T-cell (primary cell): Measurements from ENCODE around the gene RFTN1. TPM values are rescaled to one million over a fixed set of nuclear protein-coding genes. Genes with fewer than 3 reads are reported as not detected.

Source experiments
- ATAC-seq, 4 experiments: fragments of 200-7000 bp in 3 of 4; fragments of 150-1000 bp in 1 of 4; cut with Tn5 transposase; replicated peaks in 1 of 4; 1 replicate in 3 of 4; 2 replicates in 1 of 4; pipeline ENCODE4 v1.10.0; 2021; ENCODE audit warnings: moderate library complexity in 3 of 4, mild to moderate bottlenecking in 2 of 4, moderate number of reproducible peaks in 1 of 4
- CTCF ChIA-PET, 2 donors: fragments of 300-600 bp; sonication (Branson Sonifier 250); formaldehyde crosslinking; loops; one replicate each; lab custom pipeline; 2022; ENCODE audit warnings: antibody characterized with exemption in 2 of 2; lab: Charles Lee
- POLR2A ChIA-PET, 2 donors: fragments of 300-600 bp; sonication (Branson Sonifier 250); formaldehyde crosslinking; loops; one replicate each; lab custom pipeline; 2022; ENCODE audit warnings: antibody characterized with exemption in 2 of 2; lab: Charles Lee
- DNase-seq, 35 experiments: peaks; one replicate each; pipeline versions ENCODE4 v3.0.0 to v3.0.0-alpha.2; 2013 to 2023
- H3K27ac ChIP-seq: one replicate; pipeline ENCODE4 v1.5.1; 2013; ENCODE audit warnings: low read length
- H3K27me3 ChIP-seq, 2 experiments: replicated peaks in 1 of 2; 1 replicate in 1 of 2; 2 replicates in 1 of 2; pipeline versions ENCODE4 v1.6.1 to v1.7.0; 2013; ENCODE audit warnings: low read length in 1 of 2, mixed read lengths in 1 of 2; ENCODE audit not compliant: control insufficient read depth in 2 of 2, insufficient read depth in 2 of 2; ENCODE audit errors: extremely low read depth in 1 of 2
- H3K36me3 ChIP-seq, 2 donors: 1 replicate in 1 of 2; 2 replicates in 1 of 2; pipeline versions ENCODE4 v1.6.1 to v1.7.0; 2013; ENCODE audit warnings: low read length in 1 of 2; ENCODE audit not compliant: control insufficient read depth in 2 of 2, insufficient read depth in 1 of 2; ENCODE audit errors: extremely low read depth in 1 of 2
- H3K4me1 ChIP-seq, 2 experiments: 1 replicate in 1 of 2; 2 replicates in 1 of 2; pipeline versions ENCODE4 v1.6.1 to v1.7.0; 2013; ENCODE audit warnings: low read length in 2 of 2, mixed read lengths in 1 of 2; ENCODE audit not compliant: insufficient read depth in 2 of 2, control insufficient read depth in 1 of 2; ENCODE audit errors: extremely low read depth in 1 of 2
- H3K4me3 ChIP-seq, 2 donors: 1 replicate in 1 of 2; 2 replicates in 1 of 2; pipeline versions ENCODE4 v1.5.1 to v1.7.0; 2013; ENCODE audit warnings: mild to moderate bottlenecking in 2 of 2, low read length in 1 of 2, moderate library complexity in 1 of 2; ENCODE audit not compliant: control insufficient read depth in 1 of 2; ENCODE audit errors: extremely low read depth in 1 of 2
- H3K9me3 ChIP-seq: 2 replicates; pipeline ENCODE4 v1.7.0; 2013
- H3K27ac Mint-ChIP-seq, 2 donors: one replicate each; pipeline ENCODE4 v1.8.0; 2020 to 2021; ENCODE audit warnings: mild to moderate bottlenecking in 2 of 2, mixed read lengths in 2 of 2
- H3K27me3 Mint-ChIP-seq, 2 donors: one replicate each; pipeline ENCODE4 v1.8.0; 2021 to 2022; ENCODE audit warnings: mixed read lengths in 2 of 2
- H3K36me3 Mint-ChIP-seq: one replicate; pipeline ENCODE4 v1.8.0; 2021; ENCODE audit warnings: mixed read lengths
- H3K4me1 Mint-ChIP-seq, 3 donors: one replicate each; pipeline ENCODE4 v1.8.0; 2020 to 2022; ENCODE audit warnings: mixed read lengths in 3 of 3, mild to moderate bottlenecking in 1 of 3
- H3K4me3 Mint-ChIP-seq, 3 donors: one replicate each; pipeline ENCODE4 v1.8.0; 2020 to 2022; ENCODE audit warnings: mild to moderate bottlenecking in 3 of 3, mixed read lengths in 3 of 3, moderate library complexity in 3 of 3
- H3K9me3 Mint-ChIP-seq, 3 donors: one replicate each; pipeline ENCODE4 v1.8.0; 2020 to 2022; ENCODE audit warnings: mixed read lengths in 3 of 3
- WGBS: methylation state at CpG from one replicate; pipeline ENCODE4 v1.1.5; 2013; ENCODE audit warnings: missing lambda C conversion rate; ENCODE audit not compliant: insufficient coverage; 5-methylcytosine and 5-hydroxymethylcytosine counted together
- total RNA-seq, 35 experiments: library from RNA in 6 of 35; stranded (reverse) in 6 of 35; fragments of 120-200 nt in 1 of 35; gene quantifications; one replicate each; pipeline versions ENCODE4 v1.2.1 to v1.2.4 and lab custom pipeline; 2013 to 2026

RFTN1 gene
- total RNA-seq, 5 donors from 2014 or later (not counting 1 experiment from before 2014, with no cell fraction given) = 55.5 to 73.4 (median 70.7) TPM

- 50% methylated on average over 1 of the region's 2 CpGs for WGBS
- H3K36me3 Mint-ChIP-seq = peaks cover 70% of the 10 kb centered on the region
These were observed 209.2 kb downstream of the RFTN1 start for GRCh38 chr3:16304061-16305010.

GRCh38 chr3:16303037-16303575 is 210.4 kb downstream of the RFTN1 start:
- Histone ChIP-seq H3K4me3 (peak overlapping the region; percentile 35 to 71), H3K4me1 (peaks cover 75 to 95% of the 10 kb centered on the region in 2 experiments), H3K36me3 (peaks cover 0 to 72% of the 10 kb centered on the region in 2 donors), H3K27ac (peak overlapping the region; percentile 77), H3K27me3 (no peaks in the 10 kb centered on the region), H3K9me3 (no peaks in the 10 kb centered on the region)
- H3K27ac Mint-ChIP-seq = peak overlapping the region; percentile 98 to 99
- CTCF ChIA-PET = interaction anchor here (0.6 to 5.0 kb wide), 7 partner anchors 8 to 38 kb away, joined by 3 to 49 read pairs (median 3); partner anchors contain the start of gene OXNAD1 (in 1 of the 2)
- H3K4me3 Mint-ChIP-seq = peak overlapping the region; percentile 85 to 88 (median 88)
- POLR2A ChIA-PET = interaction anchor here (0.9 to 4.5 kb wide), 5 partner anchors 9 to 16 kb away, joined by 3 to 21 read pairs (median 4); no protein-coding TSS in a partner anchor
- H3K4me1 Mint-ChIP-seq = peaks cover 97 to 98% (median 97%) of the 10 kb centered on the region in 3 donors
- H3K36me3 Mint-ChIP-seq = peaks cover 72% of the 10 kb centered on the region
- 33% methylated on average over 1 of the region's 2 CpGs for WGBS
- no peaks in the 10 kb centered on the region for H3K27me3 Mint-ChIP-seq
- DNase-seq (no peak), ATAC-seq (no peak)
- no peaks in the 10 kb centered on the region for H3K9me3 Mint-ChIP-seq

More at GRCh38 chr3:16304061-16305010, 209.2 kb downstream of the RFTN1 start:
- peak overlapping the region; percentile 44 to 88 (median 62) for H3K4me3 Mint-ChIP-seq
- ChIA-PET POLR2A (interaction anchor here (0.6 to 4.5 kb wide), 7 partner anchors 8 to 967 kb away, joined by 4 to 21 read pairs (median 7); no protein-coding TSS in a partner anchor), CTCF (interaction anchor here (0.5 to 5.0 kb wide), 15 partner anchors 9 to 208 kb away, joined by 3 to 49 read pairs (median 3); partner anchors contain the start of gene OXNAD1 (in 1 of the 2))
- Histone ChIP-seq H3K27me3 (no peaks in the 10 kb centered on the region), H3K4me3 (peak overlapping the region in 1 of 2 donors; percentile 20), H3K9me3 (no peaks in the 10 kb centered on the region), H3K36me3 (peaks cover 0 to 68% of the 10 kb centered on the region in 2 donors), H3K4me1 (peaks cover 74 to 94% of the 10 kb centered on the region in 2 experiments), H3K27ac (peak overlapping the region; percentile 77)
- H3K27ac Mint-ChIP-seq = peak overlapping the region; percentile 92 to 94
- H3K9me3 Mint-ChIP-seq = no peaks in the 10 kb centered on the region
- peak in 2 of 4 experiments; percentile 12 to 14 for ATAC-seq
- H3K4me1 Mint-ChIP-seq = peaks cover 95 to 97% (median 96%) of the 10 kb centered on the region in 3 donors
- peak in 1 of 35 experiments; percentile 41 for DNase-seq
- H3K27me3 Mint-ChIP-seq = no peaks in the 10 kb centered on the region

DNA sequence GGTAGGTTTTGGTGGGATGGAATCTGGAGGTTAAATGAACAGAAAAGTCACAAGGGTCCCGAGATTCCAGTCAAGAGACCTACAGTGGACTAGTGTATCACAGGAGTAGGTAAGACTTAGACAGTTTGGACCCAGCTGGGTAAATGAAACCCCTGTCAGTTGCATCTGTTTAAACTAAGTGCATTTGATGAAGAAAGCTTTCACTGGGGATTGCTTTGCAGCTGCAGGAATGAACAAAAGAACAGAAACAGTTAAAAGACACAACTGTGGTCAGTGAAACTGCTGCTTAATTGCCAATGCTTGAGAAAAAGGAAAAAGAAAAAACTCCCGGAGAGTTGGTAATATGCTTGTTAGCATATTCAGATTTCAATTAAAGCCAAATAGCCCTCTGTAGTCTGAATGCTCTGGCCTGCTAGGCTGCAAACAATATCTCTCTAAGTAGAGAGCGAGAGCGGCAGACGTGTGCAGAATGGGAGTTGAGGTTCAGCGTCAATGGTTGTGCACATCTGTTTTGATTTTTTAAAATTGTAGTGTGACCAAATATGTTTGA is 211.3 kb downstream of the RFTN1 start:
- H3K27me3 Mint-ChIP-seq = no peaks in the 10 kb centered on the region
- no peaks in the 10 kb centered on the region for H3K9me3 Mint-ChIP-seq
- Histone ChIP-seq H3K4me3 (peak overlapping the region; percentile 35 to 71), H3K27ac (peak overlapping the region; percentile 77), H3K36me3 (peaks cover 0 to 69% of the 10 kb centered on the region in 2 donors), H3K27me3 (no peaks in the 10 kb centered on the region), H3K4me1 (peaks cover 74 to 95% of the 10 kb centered on the region in 2 experiments), H3K9me3 (no peaks in the 10 kb centered on the region)
- DNase-seq (no peak), ATAC-seq (no peak)
- POLR2A ChIA-PET = interaction anchor here (0.5 to 4.5 kb wide), 6 partner anchors 11 to 509 kb away, joined by 3 to 21 read pairs (median 3); partner anchors contain the start of genes DPH3 (in 1 of the 2) and OXNAD1 (in 1 of the 2)
- peaks cover 97 to 98% (median 97%) of the 10 kb centered on the region in 3 donors for H3K4me1 Mint-ChIP-seq
- CTCF ChIA-PET = interaction anchor here (1.2 to 5.0 kb wide), 3 partner anchors 11 to 17 kb away, joined by 3 to 49 read pairs (median 14); no protein-coding TSS in a partner anchor
- peak overlapping the region; percentile 98 to 99 for H3K27ac Mint-ChIP-seq
- 0% methylated on average over 2 of the region's 6 CpGs for WGBS
- H3K4me3 Mint-ChIP-seq = peak overlapping the region; percentile 85 to 88 (median 88)
- H3K36me3 Mint-ChIP-seq = peaks cover 73% of the 10 kb centered on the region

GRCh38 chr3:16301507-16301906 is 212.0 kb downstream of the RFTN1 start:
- H3K27me3 ChIP-seq = no peaks in the 10 kb centered on the region
- peak overlapping the region; percentile 98 to 99 for H3K27ac Mint-ChIP-seq
- no peaks in the 10 kb centered on the region for H3K27me3 Mint-ChIP-seq
- peaks cover 71 to 94% of the 10 kb centered on the region in 2 experiments for H3K4me1 ChIP-seq
- DNase-seq (peak in 4 of 35 experiments; percentile 43 to 45 (median 44)), ATAC-seq (peak; percentile 9 to 46 (median 38))
- H3K9me3 ChIP-seq = no peaks in the 10 kb centered on the region
- H3K36me3 Mint-ChIP-seq = peaks cover 73% of the 10 kb centered on the region
- no peaks in the 10 kb centered on the region for H3K9me3 Mint-ChIP-seq
- peak overlapping the region; percentile 35 to 71 for H3K4me3 ChIP-seq
- CTCF ChIA-PET = interaction anchor here (0.8 to 5.0 kb wide), 9 partner anchors 10 to 36 kb away, joined by 3 to 49 read pairs (median 6); partner anchors contain the start of gene OXNAD1 (in 1 of the 2)
- H3K36me3 ChIP-seq = peaks cover 0 to 68% of the 10 kb centered on the region in 2 donors
- H3K27ac ChIP-seq = peak overlapping the region; percentile 77
- peaks cover 96 to 98% (median 97%) of the 10 kb centered on the region in 3 donors for H3K4me1 Mint-ChIP-seq
- H3K4me3 Mint-ChIP-seq = peak overlapping the region; percentile 85 to 88 (median 88)
- POLR2A ChIA-PET = interaction anchor here (1.1 to 4.5 kb wide), 8 partner anchors 11 to 36 kb away, joined by 3 to 21 read pairs (median 4); partner anchors contain the start of genes DPH3 (in 1 of the 2) and OXNAD1 (in 1 of the 2)
- WGBS = no CpG with 5 or more reads among the region's 6 CpGs

DNA sequence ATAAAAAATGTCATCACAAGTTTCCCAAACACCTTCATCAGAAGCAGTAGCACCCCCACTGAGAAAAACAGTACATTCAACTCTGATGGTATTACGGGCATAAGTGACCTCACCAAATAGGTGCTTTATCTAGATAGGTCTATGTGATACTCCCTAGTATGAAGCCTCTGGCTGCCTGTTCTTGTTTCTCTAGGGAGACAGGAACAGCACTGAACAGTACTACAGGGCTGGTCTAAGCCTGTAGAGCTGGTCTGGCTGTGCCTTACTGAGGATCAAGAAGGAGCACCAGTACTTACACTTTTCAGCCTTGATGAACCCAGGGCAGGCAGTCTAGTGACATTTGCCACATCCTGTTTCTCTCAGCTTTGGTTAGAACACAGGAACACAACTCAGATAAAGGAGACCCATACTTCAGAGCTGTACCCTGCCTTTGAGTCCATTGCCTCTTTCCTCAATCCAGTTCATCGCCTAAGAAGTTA is 212.6 kb downstream of the RFTN1 start:
- Mint-ChIP-seq H3K4me3 (peak overlapping the region; percentile 85 to 88 (median 88)), H3K27me3 (no peaks in the 10 kb centered on the region)
- H3K4me1 ChIP-seq = peaks cover 70 to 94% of the 10 kb centered on the region in 2 experiments

More for the DNA sequence above, 212.6 kb downstream of the RFTN1 start:
- CTCF ChIA-PET = interaction anchor here (0.8 to 5.0 kb wide), 10 partner anchors 10 to 35 kb away, joined by 3 to 49 read pairs (median 5); partner anchors contain the start of gene OXNAD1 (in 1 of the 2)
- 0% methylated on average over 1 of the region's 2 CpGs for WGBS
- peak overlapping the region; percentile 98 to 99 for H3K27ac Mint-ChIP-seq
- H3K4me3 ChIP-seq = peak overlapping the region; percentile 35 to 71
- ATAC-seq = peak; percentile 82 to 89 (median 85)
- H3K27me3 ChIP-seq = no peaks in the 10 kb centered on the region
- peaks cover 0 to 65% of the 10 kb centered on the region in 2 donors for H3K36me3 ChIP-seq
- peaks cover 75% of the 10 kb centered on the region for H3K36me3 Mint-ChIP-seq
- no peaks in the 10 kb centered on the region for H3K9me3 ChIP-seq
- H3K4me1 Mint-ChIP-seq = peaks cover 96 to 98% (median 97%) of the 10 kb centered on the region in 3 donors
- peak overlapping the region; percentile 77 for H3K27ac ChIP-seq
- POLR2A ChIA-PET = interaction anchor here (0.6 to 4.5 kb wide), 10 partner anchors 10 to 37 kb away, joined by 3 to 21 read pairs (median 4); partner anchors contain the start of genes DPH3 (in 1 of the 2) and OXNAD1 (in 1 of the 2)
- DNase-seq = peak in 34 of 35 experiments; percentile 37 to 84 (median 59)
- no peaks in the 10 kb centered on the region for H3K9me3 Mint-ChIP-seq
